Progenitor cell of endocrine pancreas (in vitro differentiated cells): Measurements from ENCODE around the gene SLC20A1. TPM values are rescaled to one million over a fixed set of nuclear protein-coding genes. Genes with fewer than 3 reads are reported as not detected.

Experiments
- DNase-seq: peaks from one replicate; pipeline ENCODE4 v3.0.0; 2021; ENCODE audit warnings: low spot score; ENCODE audit not compliant: unreplicated experiment
- H3K27ac Mint-ChIP-seq: 2 replicates; pipeline ENCODE4 v1.8.0; 2021; ENCODE audit warnings: mild to moderate bottlenecking, moderate library complexity, mixed read lengths
- H3K27me3 Mint-ChIP-seq: 2 replicates; pipeline ENCODE4 v1.8.0; 2021; ENCODE audit warnings: mixed read lengths
- H3K36me3 Mint-ChIP-seq: 2 replicates; pipeline ENCODE4 v1.8.0; 2022; ENCODE audit warnings: mixed read lengths; ENCODE audit not compliant: insufficient read depth
- H3K4me1 Mint-ChIP-seq: 2 replicates; pipeline ENCODE4 v1.8.0; 2021; ENCODE audit warnings: low read depth, mixed read lengths
- H3K4me3 Mint-ChIP-seq: 2 replicates; pipeline ENCODE4 v1.8.0; 2021; ENCODE audit warnings: low read depth, mild to moderate bottlenecking, moderate library complexity, mixed read lengths
- H3K9me3 Mint-ChIP-seq: 2 replicates; pipeline ENCODE4 v1.8.0; 2021; ENCODE audit warnings: low read depth, mixed read lengths
- CTCF ChIP-seq: fragments of 200-600 bp; sonication (generic); IDR thresholded peaks from one replicate; pipeline ENCODE4 v1.5.0; 2021; ENCODE audit warnings: antibody characterized with exemption, mild to moderate bottlenecking; ENCODE audit not compliant: unreplicated experiment
- long read RNA-seq: library from polyadenylated mRNA; unstranded; transcript quantifications from one replicate; pipeline ENCODE4 v2.0.0, GENCODE V29; 2020
- total RNA-seq: library from RNA; stranded (reverse); gene quantifications from 2 replicates; pipeline ENCODE4 v1.2.1, GENCODE V29; 2021

Gene SLC20A1
- total RNA-seq: 56.0 and 62.0 TPM in 2 replicates
- long read RNA-seq, transcript SLC20A1-201 (11 exons, 3,381 nt): major isoform, 238 of 305 reads
- long read RNA-seq, partial matches to known transcripts: 31 of 305 reads
- long read RNA-seq, other reads (novel, unspliced or antisense): 36 of 305 reads

GRCh38 chr2:112645310-112646101 lies at the start of gene SLC20A1:
TSS of gene SLC20A1 (plus strand) at chr2:112645939. CDS start at chr2:112646829, 890 bp downstream.
- H3K9me3 Mint-ChIP-seq: no peaks in the 10 kb centered on the region
- H3K36me3 Mint-ChIP-seq: peaks cover 12% of the 10 kb centered on the region
- H3K27me3 Mint-ChIP-seq: peaks cover 35% of the 10 kb centered on the region
- H3K27ac Mint-ChIP-seq: peak within 1 kb of the TSS; percentile 88
- peak within 1 kb of the TSS; percentile 83 for H3K4me3 Mint-ChIP-seq
- peaks cover 10% of the 10 kb centered on the region for H3K4me1 Mint-ChIP-seq
- DNase-seq: peak; percentile 95
- TF ChIP-seq CTCF: peak; percentile 82

- Mint-ChIP-seq H3K9me3 (no peaks in the 10 kb centered on the region), H3K27me3 (no peaks in the 10 kb centered on the region), H3K27ac (no peak overlapping the region), H3K4me1 (peaks cover 7% of the 10 kb centered on the region), H3K4me3 (no peak overlapping the region), H3K36me3 (peaks cover 3% of the 10 kb centered on the region)
- no peak for TF ChIP-seq CTCF
- no peak for DNase-seq
Measured at GRCh38 chr2:112597537-112598322, 48.0 kb upstream of the SLC20A1 start.

- H3K4me1 Mint-ChIP-seq: peaks cover 16% of the 10 kb centered on the region
- H3K36me3 Mint-ChIP-seq: no peaks in the 10 kb centered on the region
- no peaks in the 10 kb centered on the region for H3K9me3 Mint-ChIP-seq
- no peak overlapping the region for H3K27ac Mint-ChIP-seq
- no peak for DNase-seq
- no peaks in the 10 kb centered on the region for H3K27me3 Mint-ChIP-seq
- no peak for TF ChIP-seq CTCF
- no peak overlapping the region for H3K4me3 Mint-ChIP-seq
Measured at GRCh38 chr2:112600634-112601033, 45.1 kb upstream of the SLC20A1 start.

- Mint-ChIP-seq H3K27ac (no peak overlapping the region), H3K36me3 (no peaks in the 10 kb centered on the region), H3K9me3 (no peaks in the 10 kb centered on the region), H3K4me3 (no peak overlapping the region), H3K27me3 (no peaks in the 10 kb centered on the region), H3K4me1 (peaks cover 16% of the 10 kb centered on the region)
- TF ChIP-seq CTCF: no peak
- DNase-seq: no peak
Measured at GRCh38 chr2:112601754-112602153, 44.0 kb upstream of the SLC20A1 start.

- Mint-ChIP-seq H3K36me3 (no peaks in the 10 kb centered on the region), H3K4me3 (no peak overlapping the region), H3K4me1 (peaks cover 16% of the 10 kb centered on the region), H3K27me3 (no peaks in the 10 kb centered on the region), H3K27ac (peak overlapping the region; percentile 51), H3K9me3 (no peaks in the 10 kb centered on the region)
- no peak for TF ChIP-seq CTCF
- DNase-seq: no peak
Measured at GRCh38 chr2:112602917-112603316, 42.8 kb upstream of the SLC20A1 start.
